Measurements from ENCODE around the gene TPX2.

The TPX2 gene

GRCh38 chr20:31738729-31739549 is at the start of gene TPX2 (continued):
- TF ChIP-seq ZNF362 (tag by site-specific recombination; IDR thresholded peaks at IDR 0.05) (no peak), ZBTB48 (tag by site-specific recombination; IDR thresholded peaks at IDR 0.05) (peak; percentile 82), ZNF311 (tag by site-specific recombination; IDR thresholded peaks at IDR 0.05; ENCODE audit: borderline replicate concordance) (no peak), ZNF280C (tag by site-specific recombination; IDR thresholded peaks at IDR 0.05) (no peak), PATZ1 (tag by site-specific recombination; IDR thresholded peaks at IDR 0.05) (peak; percentile 37; the same call in 1 of the 2 replicates), ZNF544 (tag by site-specific recombination; IDR thresholded peaks at IDR 0.05) (no peak), ZNF600 (tag by site-specific recombination; IDR thresholded peaks at IDR 0.05) (no peak), HOXC10 (CRISPR knock-in tag; IDR thresholded peaks at IDR 0.05) (no peak), ZNF169 (tag by site-specific recombination; IDR thresholded peaks at IDR 0.05) (no peak)

- H3K36me3 ChIP-seq (ENCODE audit: control insufficient read depth in 2 of 2, insufficient read depth in 1 of 2, low read length in 2 of 2), result no peaks in the 10 kb centered on the region; a peak in 1 of 3 replicates
- H3K27ac ChIP-seq (ENCODE audit: extremely low read depth, low read depth, low read length), result no peak overlapping the region
- no peak for TF ChIP-seq ZSCAN4 (tag by site-specific recombination; IDR thresholded peaks at IDR 0.05)
- TF ChIP-seq ZNF792 (tag by site-specific recombination; IDR thresholded peaks at IDR 0.05), result no peak
- no peak overlapping the region for H3K4me3 ChIP-seq (ENCODE audit: low read depth, low read length)
- no peaks in the 10 kb centered on the region for H3K9me3 ChIP-seq (ENCODE audit: control insufficient read depth, insufficient read depth, low read depth, low read length)
- CTCF ChIA-PET, result interaction anchor here (0.7 to 1.5 kb wide), 3 partner anchors 9 to 30 kb away, joined by 3 to 5 read pairs (median 3); no protein-coding TSS in a partner anchor
- peaks cover 17% of the 10 kb centered on the region for H3K4me1 ChIP-seq (ENCODE audit: control insufficient read depth, insufficient read depth, low read length)
- POLR2A ChIA-PET, result no interaction called here
Measured at GRCh38 chr20:31690124-31690666, 48.9 kb upstream of the TPX2 start.

GRCh38 chr20:31691646-31692275 is 47.3 kb upstream of the TPX2 start:
- H3K4me3 ChIP-seq (ENCODE audit: low read depth, low read length), result no peak overlapping the region
- H3K27ac ChIP-seq (ENCODE audit: extremely low read depth, low read depth, low read length), result peak overlapping the region; percentile 59
- H3K36me3 ChIP-seq (ENCODE audit: control insufficient read depth in 2 of 2, insufficient read depth in 1 of 2, low read length in 2 of 2), result no peaks in the 10 kb centered on the region; a peak in 1 of 3 replicates
- peaks cover 17% of the 10 kb centered on the region for H3K4me1 ChIP-seq (ENCODE audit: control insufficient read depth, insufficient read depth, low read length)
- ChIA-PET CTCF (interaction anchor here (0.8 to 2.0 kb wide), 4 partner anchors 12 to 32 kb away, joined by 3 to 9 read pairs (median 6); no protein-coding TSS in a partner anchor), POLR2A (interaction anchor here (1.1 to 1.3 kb wide), 4 partner anchors 13 to 31 kb away, joined by 3 to 5 read pairs (median 4); partner anchors contain the start of gene BCL2L1)
- no peaks in the 10 kb centered on the region for H3K9me3 ChIP-seq (ENCODE audit: control insufficient read depth, insufficient read depth, low read depth, low read length)
- peak; percentile 30; the same call in 1 of the 2 replicates for TF ChIP-seq SP7 (tag by site-specific recombination; IDR thresholded peaks at IDR 0.05)
- TF ChIP-seq EGR2 (tag by site-specific recombination; IDR thresholded peaks at IDR 0.05; ENCODE audit: low read depth), result peak; percentile 66
- TF ChIP-seq PRDM6 (tag by site-specific recombination; IDR thresholded peaks at IDR 0.05), result peak; percentile 75
- TF ChIP-seq ZNF514 (tag by site-specific recombination; IDR thresholded peaks at IDR 0.05), result no peak
- TF ChIP-seq ZNF184 (tag by site-specific recombination; IDR thresholded peaks at IDR 0.05), result no peak
- TF ChIP-seq ZNF18 (tag by site-specific recombination; IDR thresholded peaks at IDR 0.05), result 0 out of 2 replicates have a peak, but pooled peaks have one; percentile 52
